Stimulated activated CD8-positive, alpha-beta memory T cell treated with anti-CD3 and anti-CD28 coated beads, Interleukin-15, amount 100 ng/mL, for 1 hour (primary cell): ENCODE measurements around the gene FBLN1.
"Not testable (repeated sequence)": the region's sequence is repeated elsewhere in the genome, so short reads cannot be mapped to it uniquely, and the experiment has no call there.

Experiments used
- DNase-seq: peaks from one replicate; pipeline ENCODE4 v3.0.0-alpha.2; 2020; ENCODE audit warnings: low read depth

Gene FBLN1

DNA sequence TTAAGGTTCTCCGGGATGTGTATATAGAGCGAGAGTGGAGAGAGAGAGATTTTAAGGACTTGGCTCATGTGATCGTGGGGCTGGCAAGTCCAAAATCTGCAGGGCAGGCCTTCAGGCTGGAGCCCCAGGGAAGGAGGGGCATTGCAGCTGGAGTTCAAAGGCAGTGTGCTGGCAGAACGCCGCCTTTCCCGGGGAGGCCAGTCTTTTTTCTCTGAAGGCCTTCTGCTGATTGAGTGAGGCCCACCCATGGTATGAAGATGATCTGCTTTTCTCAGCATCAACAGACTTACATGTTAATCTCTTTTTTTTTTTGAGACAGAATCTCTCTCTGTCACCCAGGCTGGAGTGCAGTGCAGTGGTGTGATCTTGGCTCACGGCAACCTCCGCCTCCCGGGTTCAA, 25.4 kb downstream of the FBLN1 start:
- DNase-seq: no peak

DNA sequence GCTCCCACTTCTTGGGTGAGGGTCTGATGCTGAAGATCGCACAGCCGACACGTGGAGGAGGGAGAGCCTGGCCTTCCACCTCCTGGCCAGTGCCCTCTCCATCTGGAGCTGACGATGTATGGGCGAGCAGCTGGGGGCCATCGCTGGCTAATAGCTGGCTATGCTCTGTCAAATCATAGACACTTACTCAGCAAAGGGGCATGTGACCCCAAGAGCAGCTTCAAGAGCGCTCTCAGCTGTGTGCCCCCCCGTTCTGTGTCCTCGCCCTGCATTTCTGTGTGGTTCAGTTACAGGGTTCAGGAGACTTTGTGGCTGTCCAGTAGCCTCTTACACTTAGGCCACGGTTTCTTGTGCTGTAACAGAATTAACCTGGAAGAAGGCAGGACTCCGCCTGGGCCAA, 26.4 kb downstream of the FBLN1 start:
- no peak for DNase-seq

- no peak for DNase-seq
Measured at GRCh38 chr22:45529971-45530575, 27.4 kb downstream of the FBLN1 start.

GRCh38 chr22:45531441-45532234, 29.0 kb downstream of the FBLN1 start:
- DNase-seq: no peak

DNA sequence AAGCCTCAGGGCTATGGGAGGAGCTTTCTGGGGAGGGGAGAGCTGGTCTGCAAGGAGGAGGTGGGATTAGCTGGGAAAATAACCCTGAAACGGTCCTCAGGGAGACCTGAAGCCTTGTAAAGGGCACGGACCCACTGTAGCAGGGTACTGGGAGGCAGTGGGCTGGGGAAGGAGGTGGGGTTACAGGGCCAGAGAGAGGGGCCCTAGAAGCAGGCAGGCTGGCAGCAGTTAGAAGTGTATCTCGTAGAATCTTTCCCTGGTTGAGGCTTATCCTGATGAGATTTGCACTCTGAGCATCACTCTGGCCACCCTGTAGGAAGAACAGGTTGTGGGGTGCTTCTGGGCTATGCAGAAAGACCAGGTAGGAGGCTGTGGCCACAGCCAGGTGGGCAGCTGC, 29.6 kb downstream of the FBLN1 start:
- no peak for DNase-seq

- no peak for DNase-seq
Measured at GRCh38 chr22:45533703-45534102, 31.0 kb downstream of the FBLN1 start.

DNA sequence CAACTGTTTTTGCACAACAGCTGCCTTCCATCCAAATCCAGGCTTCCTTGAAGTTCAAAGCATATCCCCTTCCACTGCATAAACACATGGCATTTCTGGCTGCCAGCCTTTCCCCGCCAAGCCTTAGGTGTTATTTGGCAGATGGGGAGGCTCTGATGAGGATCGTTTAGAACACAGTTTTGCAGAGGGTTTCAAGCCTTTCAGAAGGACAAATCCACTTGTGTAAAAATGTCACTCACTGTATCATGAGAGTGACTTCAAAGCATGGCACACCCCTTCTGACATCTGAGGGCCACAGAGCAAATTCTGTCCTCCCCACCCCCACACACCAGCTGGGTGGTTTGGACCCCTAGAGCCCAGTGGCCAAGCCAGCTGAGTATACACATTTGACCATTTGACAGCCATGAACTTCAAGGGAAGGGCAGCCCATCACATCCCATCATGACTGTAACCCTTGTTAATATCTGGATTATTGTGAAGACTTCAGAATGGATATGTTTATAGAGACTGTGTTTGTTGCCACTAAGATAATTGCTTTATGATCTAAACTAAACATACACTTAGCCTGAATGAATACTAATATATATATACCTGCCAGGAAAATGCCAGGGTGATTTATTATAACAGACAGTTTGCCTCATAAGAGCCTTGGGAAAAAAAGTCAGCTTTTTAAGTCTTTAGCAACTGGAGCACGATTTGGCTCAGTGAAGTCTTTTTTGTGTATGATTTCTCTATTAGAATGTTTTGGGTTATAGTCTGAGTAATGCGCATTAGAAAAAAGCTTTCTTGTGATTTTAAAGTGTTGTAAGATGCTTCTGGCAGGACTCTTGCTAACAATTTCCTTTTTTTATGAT, 31.9 kb downstream of the FBLN1 start:
- no peak for DNase-seq

- DNase-seq: no peak
Measured at GRCh38 chr22:45535290-45535689, 32.6 kb downstream of the FBLN1 start.

GRCh38 chr22:45535835-45536234, 33.2 kb downstream of the FBLN1 start:
- DNase-seq: not testable (repeated sequence)

- no peak for DNase-seq
Measured at GRCh38 chr22:45537734-45538181, 35.1 kb downstream of the FBLN1 start.

DNA sequence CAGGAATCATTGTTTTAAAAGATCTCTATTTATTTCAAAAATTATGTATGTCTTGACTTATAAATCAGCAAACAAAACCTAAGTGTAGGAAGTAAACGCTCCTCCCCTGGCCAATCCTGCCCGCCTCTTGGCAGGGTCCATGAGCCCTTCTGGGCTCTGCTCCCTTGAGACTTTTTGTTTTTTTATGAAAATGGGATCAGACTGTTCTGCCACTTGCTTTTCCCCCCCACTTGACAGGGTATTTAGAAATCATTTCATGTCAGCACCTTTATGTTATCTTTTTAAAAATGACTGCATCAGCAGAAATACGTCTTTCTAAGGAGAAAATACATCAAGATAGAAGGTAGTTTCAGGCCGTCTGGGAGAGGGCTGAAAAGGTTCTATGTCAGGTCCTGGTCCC, 35.6 kb downstream of the FBLN1 start:
- DNase-seq: no peak

GRCh38 chr22:45540122-45540521, 37.4 kb downstream of the FBLN1 start:
- no peak for DNase-seq

- DNase-seq: no peak
Measured at GRCh38 chr22:45541382-45541979, 38.8 kb downstream of the FBLN1 start.

GRCh38 chr22:45542001-45542520, 39.4 kb downstream of the FBLN1 start:
- no peak for DNase-seq

DNA sequence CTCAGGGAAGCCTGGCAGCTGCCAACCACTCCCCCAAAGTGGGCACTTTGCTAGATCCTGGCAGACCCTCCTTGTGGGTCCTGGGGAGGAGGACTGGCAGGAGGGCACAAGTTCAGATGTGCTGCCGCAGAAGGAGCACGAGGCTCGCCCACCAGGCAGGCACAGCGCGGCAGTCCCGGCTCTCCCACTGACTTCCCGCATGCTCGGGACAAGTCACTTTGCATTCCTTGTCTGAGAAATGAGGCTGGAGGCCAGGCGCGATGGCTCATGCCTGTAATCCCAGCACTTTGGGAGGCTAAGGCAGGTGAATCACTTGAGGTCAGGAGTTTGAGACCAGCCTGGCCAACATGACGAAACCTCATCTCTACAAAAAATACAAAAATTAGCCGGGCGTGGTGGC, 40.1 kb downstream of the FBLN1 start:
- not testable (repeated sequence) for DNase-seq

- no peak for DNase-seq
Measured at GRCh38 chr22:45543243-45543642, 40.6 kb downstream of the FBLN1 start.

- no peak for DNase-seq
Measured at GRCh38 chr22:45544588-45545170, 42.0 kb downstream of the FBLN1 start.

- no peak for DNase-seq
Measured at GRCh38 chr22:45546333-45547015, 43.8 kb downstream of the FBLN1 start.

DNA sequence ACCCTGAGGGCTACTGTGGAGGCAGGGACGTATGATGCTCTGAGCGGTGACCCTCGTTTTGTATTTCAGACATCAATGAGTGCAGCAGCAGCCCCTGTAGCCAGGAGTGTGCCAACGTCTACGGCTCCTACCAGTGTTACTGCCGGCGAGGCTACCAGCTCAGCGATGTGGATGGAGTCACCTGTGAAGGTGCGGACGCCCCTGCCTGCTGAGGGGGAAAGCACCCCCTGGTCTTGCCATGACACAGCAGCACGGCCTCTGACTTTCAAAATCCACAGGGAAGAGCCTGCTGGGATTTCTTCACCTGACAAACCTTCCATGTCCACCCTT, 44.3 kb downstream of the FBLN1 start:
- no peak for DNase-seq

GRCh38 chr22:45547731-45548130, 45.0 kb downstream of the FBLN1 start:
- DNase-seq: no peak

DNA sequence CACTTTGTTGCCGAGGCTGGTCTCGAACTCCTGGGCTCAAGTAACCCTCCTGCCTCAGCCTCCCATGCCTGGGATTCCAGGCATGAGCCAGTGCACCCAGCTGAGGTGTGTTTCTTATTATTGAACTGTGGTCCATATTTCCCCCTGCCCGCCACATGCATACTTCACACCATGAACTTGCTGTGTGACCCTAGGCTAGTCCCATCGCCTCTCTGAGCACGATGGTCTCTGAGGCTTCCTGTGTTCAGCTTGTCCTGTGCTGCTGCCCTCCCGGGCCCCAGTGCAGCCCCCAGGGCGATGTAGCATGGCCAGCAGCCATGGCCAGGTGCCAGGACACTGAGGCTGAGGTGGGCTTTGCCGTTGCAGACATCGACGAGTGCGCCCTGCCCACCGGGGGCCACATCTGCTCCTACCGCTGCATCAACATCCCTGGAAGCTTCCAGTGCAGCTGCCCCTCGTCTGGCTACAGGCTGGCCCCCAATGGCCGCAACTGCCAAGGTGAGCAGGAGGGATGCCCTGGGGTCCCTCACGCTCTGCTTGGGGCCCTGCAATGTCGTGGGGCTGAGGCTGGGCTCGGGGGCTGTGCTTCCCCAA, 45.7 kb downstream of the FBLN1 start:
- DNase-seq: no peak
